ENCODE measurements around the gene FAM168A.
"Not testable (repeated sequence)": the region's sequence is repeated elsewhere in the genome, so short reads cannot be mapped to it uniquely, and the experiment has no call there.

Gene FAM168A

DNA sequence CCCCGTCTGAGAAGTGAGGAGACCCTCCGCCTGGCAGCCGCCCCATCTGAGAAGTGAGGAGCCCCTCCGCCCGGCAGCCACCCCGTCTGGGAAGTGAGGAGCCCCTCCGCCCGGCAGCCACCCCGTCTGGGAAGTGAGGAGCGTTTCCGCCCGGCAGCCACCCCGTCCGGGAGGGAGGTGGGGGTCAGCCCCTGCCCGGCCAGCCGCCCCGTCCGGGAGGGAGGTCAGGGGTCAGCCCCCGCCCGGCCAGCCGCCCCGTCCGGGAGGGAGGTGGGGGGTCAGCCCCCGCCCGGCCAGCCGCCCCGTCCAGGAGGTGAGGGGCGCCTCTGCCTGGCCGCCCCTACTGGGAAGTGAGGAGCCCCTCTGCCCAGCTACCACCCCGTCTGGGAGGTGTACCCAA is 25.9 kb downstream of the FAM168A start:
- not testable (repeated sequence) for H3K27me3 ChIP-seq (ENCODE audit: insufficient read depth, low read length); H3K27ac ChIP-seq (ENCODE audit: low read length); H3K9me3 ChIP-seq (ENCODE audit: insufficient read depth, low read depth, low read length); H3K4me3 ChIP-seq (ENCODE audit: low read length); H3K9ac ChIP-seq (ENCODE audit: low read depth, low read length); H3K4me1 ChIP-seq (ENCODE audit: insufficient read depth, low read length); H3K36me3 ChIP-seq (ENCODE audit: insufficient read depth, low read depth, low read length)

DNA sequence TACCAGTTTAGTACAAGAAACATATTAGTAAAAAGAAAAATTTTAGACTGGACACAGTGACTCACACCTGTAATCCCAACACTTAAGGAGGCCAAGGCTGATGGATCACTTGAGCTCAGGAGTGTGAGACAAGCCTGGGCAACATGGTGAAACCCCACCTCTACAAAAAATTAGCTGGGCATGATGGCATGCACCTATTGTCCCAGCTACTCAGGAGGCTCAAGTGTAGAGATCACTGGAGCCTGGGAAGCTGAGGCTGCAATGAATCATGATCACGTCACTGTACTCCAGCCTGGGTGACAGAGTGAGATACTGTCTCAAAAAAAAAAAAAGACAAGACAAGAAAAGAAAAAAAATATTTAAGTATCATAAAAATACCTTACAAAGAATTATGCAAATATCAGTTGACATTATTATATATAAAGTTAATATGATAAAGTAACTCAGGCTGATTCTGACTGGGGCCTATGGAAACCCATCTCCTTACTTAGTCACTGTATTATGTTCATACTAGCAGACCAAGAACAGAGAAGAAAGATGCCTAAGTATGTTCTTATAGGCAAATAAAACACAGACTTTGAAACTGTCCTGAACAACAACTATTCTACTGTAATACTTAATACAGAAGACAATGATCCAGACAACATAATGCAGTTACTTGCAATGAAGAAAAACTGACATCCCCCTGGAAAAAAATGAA is 27.3 kb downstream of the FAM168A start:
- Histone ChIP-seq H3K4me3 (ENCODE audit: low read length) (no peak overlapping the region), H3K36me3 (ENCODE audit: insufficient read depth, low read depth, low read length) (0 out of 2 replicates have a peak, but pooled peaks cover 3% of the 10 kb centered on the region), H3K4me1 (ENCODE audit: insufficient read depth, low read length) (peaks cover 5% of the 10 kb centered on the region; the same call in 1 of the 2 replicates), H3K9me3 (ENCODE audit: insufficient read depth, low read depth, low read length) (no peaks in the 10 kb centered on the region), H3K27me3 (ENCODE audit: insufficient read depth, low read length) (no peaks in the 10 kb centered on the region), H3K27ac (ENCODE audit: low read length) (no peak overlapping the region), H3K9ac (ENCODE audit: low read depth, low read length) (no peak overlapping the region)

DNA sequence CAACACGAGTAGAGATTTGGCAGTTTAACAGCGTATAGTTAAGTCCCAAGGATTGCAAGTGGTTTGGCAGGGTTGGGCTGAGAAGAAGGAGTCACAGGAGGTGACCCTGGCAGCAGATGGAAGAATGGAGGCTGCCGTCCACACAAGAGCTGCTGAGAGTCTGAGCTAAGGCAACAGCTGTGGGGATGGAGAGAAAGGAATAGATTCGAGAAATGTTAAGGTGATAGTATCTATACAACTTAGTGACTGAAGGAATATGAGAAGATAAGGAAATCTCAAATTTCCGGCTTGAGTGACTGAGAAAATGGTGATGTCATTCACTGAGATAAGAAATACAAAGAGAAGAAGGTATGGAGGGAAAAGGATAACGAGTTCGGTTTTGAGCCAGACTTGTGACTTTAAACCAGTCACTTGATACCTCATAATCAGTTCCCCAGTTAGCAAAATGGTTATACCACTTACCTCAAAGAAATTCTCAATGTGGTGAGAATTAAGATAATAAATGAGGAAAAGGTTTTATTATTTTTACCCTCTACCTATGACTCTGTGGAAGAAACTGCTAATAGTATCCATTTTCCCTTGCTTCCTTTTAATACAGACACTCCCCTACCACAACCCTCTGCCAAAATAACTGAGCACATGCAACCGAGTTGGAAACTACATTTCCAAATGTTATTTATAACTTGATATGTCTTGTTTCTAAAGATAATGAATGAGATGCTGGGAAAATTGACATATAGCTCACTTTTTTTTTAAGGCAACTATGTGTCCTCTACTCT is 30.7 kb downstream of the FAM168A start:
- Histone ChIP-seq H3K36me3 (ENCODE audit: insufficient read depth, low read depth, low read length) (no peaks in the 10 kb centered on the region), H3K27ac (ENCODE audit: low read length) (no peak overlapping the region), H3K27me3 (ENCODE audit: insufficient read depth, low read length) (no peaks in the 10 kb centered on the region), H3K4me1 (ENCODE audit: insufficient read depth, low read length) (peaks cover 5% of the 10 kb centered on the region; the same call in 1 of the 2 replicates), H3K9me3 (ENCODE audit: insufficient read depth, low read depth, low read length) (no peaks in the 10 kb centered on the region), H3K9ac (ENCODE audit: low read depth, low read length) (no peak overlapping the region), H3K4me3 (ENCODE audit: low read length) (no peak overlapping the region)

DNA sequence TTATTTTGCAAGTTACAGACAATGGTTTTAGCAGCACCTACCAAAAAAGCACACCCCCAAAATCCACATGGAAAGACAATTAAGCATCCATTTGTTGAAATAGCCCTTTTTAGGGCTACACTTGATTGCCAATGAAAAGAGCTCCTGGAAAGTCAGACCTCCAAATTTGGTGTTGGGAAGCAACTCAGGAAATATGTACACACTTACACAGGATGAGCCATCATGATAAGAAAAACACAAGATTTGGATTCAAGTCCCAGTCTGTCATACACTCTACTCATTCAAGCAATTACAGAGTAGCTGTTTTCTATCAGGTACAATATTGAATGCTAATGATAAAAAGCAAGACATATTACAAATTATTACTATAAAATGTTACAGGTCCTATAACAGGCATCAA is 31.5 kb downstream of the FAM168A start:
- H3K4me1 ChIP-seq (ENCODE audit: insufficient read depth, low read length) = peaks cover 5% of the 10 kb centered on the region; the same call in 1 of the 2 replicates
- H3K36me3 ChIP-seq (ENCODE audit: insufficient read depth, low read depth, low read length) = no peaks in the 10 kb centered on the region
- no peak overlapping the region for H3K27ac ChIP-seq (ENCODE audit: low read length)
- no peaks in the 10 kb centered on the region for H3K27me3 ChIP-seq (ENCODE audit: insufficient read depth, low read length)
- no peak overlapping the region for H3K9ac ChIP-seq (ENCODE audit: low read depth, low read length)
- no peak overlapping the region for H3K4me3 ChIP-seq (ENCODE audit: low read length)
- no peaks in the 10 kb centered on the region for H3K9me3 ChIP-seq (ENCODE audit: insufficient read depth, low read depth, low read length)

DNA sequence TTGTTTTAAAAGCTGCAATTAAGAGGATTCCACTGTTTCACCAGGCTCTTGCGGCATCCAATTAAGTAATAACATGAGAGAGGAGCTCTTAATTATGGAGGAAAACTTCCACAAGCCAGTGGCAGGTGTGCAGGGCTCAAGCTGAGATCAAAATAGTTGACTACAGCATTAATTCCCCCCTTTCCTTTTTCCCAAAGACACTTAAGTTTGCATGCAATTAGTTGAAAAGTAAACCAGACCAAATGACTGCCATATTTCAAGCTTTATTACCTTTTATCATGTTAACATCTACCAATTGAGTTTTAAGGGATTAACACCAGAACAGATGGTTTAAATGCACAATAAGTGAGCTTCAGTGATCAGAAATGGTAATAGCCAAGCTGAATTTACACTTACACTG is 32.1 kb downstream of the FAM168A start:
- Histone ChIP-seq H3K4me1 (ENCODE audit: insufficient read depth, low read length) (peaks cover 5% of the 10 kb centered on the region; the same call in 1 of the 2 replicates), H3K9me3 (ENCODE audit: insufficient read depth, low read depth, low read length) (no peaks in the 10 kb centered on the region), H3K27me3 (ENCODE audit: insufficient read depth, low read length) (no peaks in the 10 kb centered on the region), H3K9ac (ENCODE audit: low read depth, low read length) (no peak overlapping the region), H3K36me3 (ENCODE audit: insufficient read depth, low read depth, low read length) (no peaks in the 10 kb centered on the region), H3K27ac (ENCODE audit: low read length) (no peak overlapping the region), H3K4me3 (ENCODE audit: low read length) (no peak overlapping the region)

DNA sequence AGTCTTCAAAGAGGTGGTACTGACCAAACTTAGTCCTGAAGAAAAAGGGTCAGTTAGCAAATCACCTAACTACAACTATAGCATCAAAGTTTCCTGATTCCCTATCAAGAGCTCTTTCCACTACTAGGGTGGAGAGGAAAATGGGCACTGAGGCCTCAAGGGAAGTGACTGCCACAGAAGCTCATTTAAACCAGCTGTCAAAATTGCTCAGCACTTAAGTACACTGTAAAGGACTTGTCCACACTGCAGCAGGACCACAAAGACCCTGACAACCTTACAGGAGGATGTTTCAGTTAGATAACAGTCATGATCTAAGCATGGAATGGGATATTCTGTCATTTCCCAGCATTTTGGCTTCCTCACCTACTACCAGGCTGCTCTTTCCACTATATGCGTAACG is 33.0 kb downstream of the FAM168A start:
- Histone ChIP-seq H3K9me3 (ENCODE audit: insufficient read depth, low read depth, low read length) (no peaks in the 10 kb centered on the region), H3K4me1 (ENCODE audit: insufficient read depth, low read length) (peaks cover 5% of the 10 kb centered on the region; the same call in 1 of the 2 replicates), H3K36me3 (ENCODE audit: insufficient read depth, low read depth, low read length) (no peaks in the 10 kb centered on the region), H3K9ac (ENCODE audit: low read depth, low read length) (no peak overlapping the region), H3K27me3 (ENCODE audit: insufficient read depth, low read length) (no peaks in the 10 kb centered on the region), H3K27ac (ENCODE audit: low read length) (no peak overlapping the region), H3K4me3 (ENCODE audit: low read length) (no peak overlapping the region)

DNA sequence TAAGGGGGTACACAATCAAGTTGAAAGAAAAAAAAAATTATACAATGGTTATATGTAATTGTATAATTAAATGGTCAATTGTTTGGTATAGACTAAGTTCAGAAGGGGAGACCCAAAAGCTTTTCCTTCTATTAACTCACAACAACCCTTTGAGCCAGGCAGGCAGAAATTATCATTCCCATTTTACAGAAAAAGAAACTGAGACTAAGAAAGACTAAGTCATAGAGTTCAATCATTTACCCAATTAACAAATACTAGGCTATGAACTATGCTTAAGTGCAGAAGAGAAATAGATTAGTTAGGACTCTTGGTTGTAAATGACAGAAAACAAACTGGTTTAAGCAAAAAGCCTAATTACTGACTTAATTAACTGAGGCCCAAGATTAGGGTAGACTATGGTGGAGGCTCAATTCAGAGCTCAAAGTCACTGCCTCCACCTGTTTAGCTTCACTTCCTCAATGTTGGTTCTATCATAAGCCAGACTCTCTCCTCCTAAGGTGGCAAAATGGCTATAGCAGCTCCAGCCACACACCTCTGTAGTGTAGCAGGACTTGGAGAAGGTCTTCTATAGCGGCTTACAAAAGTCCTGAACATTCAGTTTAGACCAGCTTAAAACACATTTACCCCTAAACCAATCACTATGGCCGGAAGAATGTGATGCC is 34.2 kb downstream of the FAM168A start:
- Histone ChIP-seq H3K4me3 (ENCODE audit: low read length) (no peak overlapping the region), H3K27me3 (ENCODE audit: insufficient read depth, low read length) (no peaks in the 10 kb centered on the region), H3K36me3 (ENCODE audit: insufficient read depth, low read depth, low read length) (no peaks in the 10 kb centered on the region), H3K9me3 (ENCODE audit: insufficient read depth, low read depth, low read length) (no peaks in the 10 kb centered on the region), H3K9ac (ENCODE audit: low read depth, low read length) (no peak overlapping the region), H3K27ac (ENCODE audit: low read length) (no peak overlapping the region), H3K4me1 (ENCODE audit: insufficient read depth, low read length) (peaks cover 5% of the 10 kb centered on the region; the same call in 1 of the 2 replicates)

DNA sequence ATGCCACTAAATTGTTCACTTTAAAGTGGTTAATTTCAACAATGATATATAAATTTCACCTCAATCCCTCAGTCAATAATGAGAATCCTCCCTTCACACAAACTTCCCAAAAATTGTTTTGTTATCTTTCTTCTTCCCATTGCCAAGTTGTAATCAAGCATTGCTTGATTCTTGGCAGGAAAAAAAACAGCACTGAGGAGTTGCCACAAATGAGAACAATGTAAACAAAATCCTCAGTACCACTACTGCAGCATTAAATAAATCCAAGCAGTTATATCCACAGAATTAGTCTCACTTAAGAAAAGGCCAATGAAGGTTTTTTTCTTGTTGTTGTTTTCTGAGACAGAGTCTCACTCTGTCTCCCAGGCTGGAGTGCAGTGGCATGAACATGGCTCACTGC is 38.2 kb downstream of the FAM168A start:
- H3K27ac ChIP-seq (ENCODE audit: low read length) = no peak overlapping the region
- no peak overlapping the region for H3K9ac ChIP-seq (ENCODE audit: low read depth, low read length)
- H3K36me3 ChIP-seq (ENCODE audit: insufficient read depth, low read depth, low read length) = no peaks in the 10 kb centered on the region
- H3K4me3 ChIP-seq (ENCODE audit: low read length) = no peak overlapping the region
- H3K4me1 ChIP-seq (ENCODE audit: insufficient read depth, low read length) = no peaks in the 10 kb centered on the region; the same call in 1 of the 2 replicates
- no peaks in the 10 kb centered on the region for H3K9me3 ChIP-seq (ENCODE audit: insufficient read depth, low read depth, low read length)
- H3K27me3 ChIP-seq (ENCODE audit: insufficient read depth, low read length) = no peaks in the 10 kb centered on the region

DNA sequence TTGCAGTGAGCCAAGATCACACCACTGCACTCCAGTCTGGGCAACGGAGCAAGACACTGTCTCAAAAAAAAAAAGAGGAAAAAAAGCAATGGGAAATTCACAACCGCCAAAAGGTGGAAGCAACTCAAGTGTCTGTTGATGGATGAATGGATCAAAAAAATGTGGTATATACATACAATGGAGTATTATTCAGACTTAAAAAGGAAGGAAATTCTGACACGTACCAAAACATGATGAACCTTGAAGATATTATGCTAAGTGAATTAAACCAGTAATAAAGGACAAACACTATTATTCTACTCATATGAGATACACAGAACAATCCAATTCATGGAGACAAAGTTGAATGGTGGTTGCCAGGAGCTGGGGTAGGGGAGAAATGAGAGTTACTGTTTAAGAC is 40.9 kb downstream of the FAM168A start:
- Histone ChIP-seq H3K4me1 (ENCODE audit: insufficient read depth, low read length) (peaks cover 2% of the 10 kb centered on the region), H3K9ac (ENCODE audit: low read depth, low read length) (no peak overlapping the region), H3K27ac (ENCODE audit: low read length) (no peak overlapping the region), H3K27me3 (ENCODE audit: insufficient read depth, low read length) (no peaks in the 10 kb centered on the region), H3K9me3 (ENCODE audit: insufficient read depth, low read depth, low read length) (no peaks in the 10 kb centered on the region), H3K4me3 (ENCODE audit: low read length) (no peak overlapping the region), H3K36me3 (ENCODE audit: insufficient read depth, low read depth, low read length) (no peaks in the 10 kb centered on the region)

DNA sequence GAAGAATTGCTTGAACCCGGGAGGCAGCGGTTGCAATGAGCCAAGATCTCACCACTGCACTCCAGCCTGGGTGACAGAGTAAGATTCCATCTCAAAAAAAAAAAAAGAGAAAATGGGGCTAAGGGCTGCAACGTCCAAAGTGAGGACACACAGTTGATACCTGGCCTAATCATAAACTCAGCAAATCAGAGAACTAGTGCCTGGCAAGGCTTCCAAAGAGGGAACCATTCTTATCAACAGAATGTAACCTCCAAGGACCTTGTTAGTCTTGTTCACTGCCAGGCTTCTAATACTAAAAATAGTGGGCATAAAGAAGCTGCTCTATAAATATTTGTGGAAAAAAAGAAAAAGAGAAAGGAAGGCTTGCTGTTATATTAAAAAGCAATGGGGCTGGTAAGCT is 42.3 kb downstream of the FAM168A start:
- Histone ChIP-seq H3K9me3 (ENCODE audit: insufficient read depth, low read depth, low read length) (no peaks in the 10 kb centered on the region), H3K36me3 (ENCODE audit: insufficient read depth, low read depth, low read length) (no peaks in the 10 kb centered on the region), H3K9ac (ENCODE audit: low read depth, low read length) (no peak overlapping the region), H3K4me3 (ENCODE audit: low read length) (no peak overlapping the region), H3K27ac (ENCODE audit: low read length) (no peak overlapping the region), H3K4me1 (ENCODE audit: insufficient read depth, low read length) (peaks cover 9% of the 10 kb centered on the region), H3K27me3 (ENCODE audit: insufficient read depth, low read length) (no peaks in the 10 kb centered on the region)

DNA sequence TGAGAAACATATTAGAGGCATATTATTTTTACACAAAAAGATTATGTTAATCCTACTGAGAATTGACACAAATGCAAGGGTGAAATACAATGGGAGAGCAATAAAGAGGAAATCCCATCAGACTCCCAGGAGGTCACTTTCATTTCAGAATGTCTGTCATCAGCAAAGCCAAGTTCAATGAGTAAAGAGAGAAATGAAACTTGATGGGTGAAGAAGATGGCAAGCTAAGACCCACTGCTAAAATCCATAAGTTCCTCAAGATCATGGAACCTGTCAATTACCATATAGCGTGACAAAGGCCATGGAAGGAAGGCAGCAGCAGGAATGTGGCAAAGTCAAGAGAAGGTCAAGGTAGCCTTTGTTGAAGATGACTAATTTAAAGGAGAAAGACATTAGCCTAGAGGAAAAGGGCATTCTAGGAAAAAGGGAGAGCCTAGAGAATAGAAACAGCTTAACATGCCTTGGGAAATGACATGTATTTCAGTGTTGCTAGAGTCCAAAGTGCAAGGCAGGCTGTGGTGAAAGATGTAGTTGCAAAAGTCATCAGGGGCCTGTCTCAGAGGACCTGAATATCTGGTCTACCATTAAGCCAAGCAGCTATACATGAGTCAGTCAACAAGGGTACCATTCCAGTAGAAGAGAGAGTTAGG is 43.1 kb downstream of the FAM168A start:
- no peak overlapping the region for H3K27ac ChIP-seq (ENCODE audit: low read length)
- H3K4me3 ChIP-seq (ENCODE audit: low read length) = no peak overlapping the region
- H3K9ac ChIP-seq (ENCODE audit: low read depth, low read length) = no peak overlapping the region
- H3K4me1 ChIP-seq (ENCODE audit: insufficient read depth, low read length) = peaks cover 9% of the 10 kb centered on the region
- no peaks in the 10 kb centered on the region for H3K36me3 ChIP-seq (ENCODE audit: insufficient read depth, low read depth, low read length)
- no peaks in the 10 kb centered on the region for H3K27me3 ChIP-seq (ENCODE audit: insufficient read depth, low read length)
- no peaks in the 10 kb centered on the region for H3K9me3 ChIP-seq (ENCODE audit: insufficient read depth, low read depth, low read length)
